22Rv1 (cell line): ENCODE results near the gene PECR.

Experiments used
- CTCF ChIP-seq: fragments of 450-650 bp; IDR thresholded peaks from 2 replicates; pipeline ENCODE4 v1.5.1; 2017; ENCODE audit warnings: mild to moderate bottlenecking
- ZFX ChIP-seq: fragments of 450-650 bp; IDR thresholded peaks from 2 replicates; pipeline ENCODE4 v1.6.1; 2017; ENCODE audit warnings: antibody characterized with exemption, borderline replicate concordance

- no peak for TF ChIP-seq CTCF
- no peak for TF ChIP-seq ZFX
Measured at GRCh38 chr2:216074380-216074779, 7.2 kb downstream of the PECR start.
